H9 (cell line): Measurements from ENCODE around the gene PGLYRP3. TPM values are rescaled to one million over a fixed set of nuclear protein-coding genes. Genes with fewer than 3 reads are reported as not detected.

Experiments used
- DNase-seq: peaks from one replicate; pipeline ENCODE4 v3.0.0-alpha.2; 2017
- H2AFZ ChIP-seq: one replicate; pipeline ENCODE4 v1.6.1; 2013; ENCODE audit warnings: mild to moderate bottlenecking, low read length, control low read depth, moderate library complexity
- H2AK5ac ChIP-seq: 2 replicates; pipeline ENCODE4 v1.6.1; 2013; ENCODE audit warnings: low read length, control low read depth, mixed read lengths; ENCODE audit not compliant: insufficient read length
- H2BK120ac ChIP-seq: one replicate; pipeline ENCODE4 v1.6.1; 2013; ENCODE audit warnings: low read depth, mild to moderate bottlenecking, low read length, control low read depth, inconsistent platforms; ENCODE audit not compliant: poor library complexity, severe bottlenecking
- H2BK12ac ChIP-seq: 2 replicates; pipeline ENCODE4 v1.6.1; 2013; ENCODE audit warnings: low read length, control low read depth, mixed read lengths, low read depth; ENCODE audit not compliant: insufficient read length
- H2BK15ac ChIP-seq: 2 replicates; pipeline ENCODE4 v1.6.1; 2013; ENCODE audit warnings: low read depth, low read length, control low read depth
- H2BK20ac ChIP-seq: one replicate; pipeline ENCODE4 v1.6.1; 2013; ENCODE audit warnings: low read depth, mild to moderate bottlenecking, low read length, control low read depth, inconsistent platforms; ENCODE audit not compliant: poor library complexity, severe bottlenecking
- H2BK5ac ChIP-seq: 2 replicates; pipeline ENCODE4 v1.6.1; 2013; ENCODE audit warnings: low read length, control low read depth, mixed read lengths; ENCODE audit not compliant: insufficient read length
- H3K14ac ChIP-seq: 2 replicates; pipeline ENCODE4 v1.6.1; 2013; ENCODE audit warnings: low read length, control low read depth; ENCODE audit not compliant: insufficient read depth
- H3K18ac ChIP-seq: 2 replicates; pipeline ENCODE4 v1.6.1; 2013; ENCODE audit warnings: low read depth, mild to moderate bottlenecking, mixed read lengths, low read length, control low read depth; ENCODE audit not compliant: insufficient read length
- H3K23ac ChIP-seq: 2 replicates; pipeline ENCODE4 v1.6.1; 2013; ENCODE audit warnings: low read length, control low read depth, mixed read lengths, low read depth; ENCODE audit not compliant: insufficient read length
- H3K23me2 ChIP-seq: 2 replicates; pipeline ENCODE4 v1.6.1; 2013; ENCODE audit warnings: low read depth, mild to moderate bottlenecking, mixed read lengths, low read length, control low read depth; ENCODE audit not compliant: insufficient read length, poor library complexity, severe bottlenecking
- H3K27ac ChIP-seq: 2 replicates; pipeline ENCODE4 v1.5.1; 2013; ENCODE audit warnings: low read length, control low read depth, mixed read lengths, low read depth; ENCODE audit not compliant: insufficient read length
- H3K27me3 ChIP-seq: 2 replicates; pipeline ENCODE4 v1.6.1; 2013; ENCODE audit warnings: low read length, control low read depth, inconsistent platforms; ENCODE audit not compliant: insufficient read depth
- H3K4ac ChIP-seq: 2 replicates; pipeline ENCODE4 v1.6.1; 2013; ENCODE audit warnings: low read depth, mild to moderate bottlenecking, control low read depth, inconsistent platforms, low read length, moderate library complexity
- H3K4me1 ChIP-seq: 2 replicates; pipeline ENCODE4 v1.6.1; 2013; ENCODE audit warnings: low read length, control low read depth, inconsistent platforms; ENCODE audit not compliant: insufficient read depth
- H3K4me2 ChIP-seq: 2 replicates; pipeline ENCODE4 v1.6.1; 2013; ENCODE audit warnings: low read length, control low read depth, mixed read lengths; ENCODE audit not compliant: insufficient read length, insufficient read depth
- H3K56ac ChIP-seq: 2 replicates; pipeline ENCODE4 v1.6.1; 2013; ENCODE audit warnings: low read depth, mild to moderate bottlenecking, mixed read lengths, low read length, control low read depth; ENCODE audit not compliant: insufficient read length
- H3K79me1 ChIP-seq: 2 replicates; pipeline ENCODE4 v1.6.1; 2013; ENCODE audit warnings: low read depth, mild to moderate bottlenecking, moderate library complexity, low read length, control low read depth, inconsistent platforms; ENCODE audit not compliant: insufficient read depth, poor library complexity, severe bottlenecking
- H3K79me2 ChIP-seq: 2 replicates; pipeline ENCODE4 v1.6.1; 2013; ENCODE audit warnings: low read length, control low read depth, inconsistent platforms; ENCODE audit not compliant: insufficient read depth
- H3K9ac ChIP-seq: 2 replicates; pipeline ENCODE4 v1.6.1; 2013; ENCODE audit warnings: low read length, control low read depth, mixed read lengths; ENCODE audit not compliant: insufficient read length; ENCODE audit errors: extremely low read depth
- H3K9me3 ChIP-seq: one replicate; pipeline ENCODE4 v1.6.1; 2013; ENCODE audit warnings: low read depth, low read length, inconsistent platforms; ENCODE audit not compliant: control insufficient read depth
- H3T11ph ChIP-seq: one replicate; pipeline ENCODE4 v1.6.1; 2013; ENCODE audit warnings: mild to moderate bottlenecking, low read length, control low read depth, inconsistent platforms
- H4K20me1 ChIP-seq: one replicate; pipeline ENCODE4 v1.6.1; 2013; ENCODE audit not compliant: control insufficient read depth, insufficient read length, insufficient read depth
- H4K5ac ChIP-seq: 2 replicates; pipeline ENCODE4 v1.6.1; 2013; ENCODE audit warnings: low read depth, mild to moderate bottlenecking, mixed read lengths, low read length, control low read depth; ENCODE audit not compliant: insufficient read length
- H4K8ac ChIP-seq: replicated peaks from 2 replicates; pipeline ENCODE4 v1.6.1; 2013; ENCODE audit warnings: low read length, control low read depth, mixed read lengths, low read depth; ENCODE audit not compliant: insufficient read length
- H4K91ac ChIP-seq: 2 replicates; pipeline ENCODE4 v1.6.1; 2013; ENCODE audit warnings: low read depth, mild to moderate bottlenecking, moderate library complexity, mixed read lengths, low read length, control low read depth; ENCODE audit not compliant: insufficient read length
- H3K27ac Mint-ChIP-seq, 3 experiments: 2 replicates in 2 of 3; 3 replicates in 1 of 3; pipeline ENCODE4 v1.8.0; 2020 to 2021; ENCODE audit warnings: mixed read lengths in 3 of 3, mild to moderate bottlenecking in 1 of 3, moderate library complexity in 1 of 3
- H3K27me3 Mint-ChIP-seq: 2 replicates; pipeline ENCODE4 v1.8.0; 2021; ENCODE audit warnings: low read depth, mild to moderate bottlenecking, moderate library complexity, mixed read lengths
- H3K36me3 Mint-ChIP-seq, 3 experiments: 2 replicates in 2 of 3; 3 replicates in 1 of 3; pipeline ENCODE4 v1.8.0; 2020 to 2021; ENCODE audit warnings: low read depth in 3 of 3, mixed read lengths in 3 of 3; ENCODE audit not compliant: insufficient read depth in 1 of 3
- H3K4me1 Mint-ChIP-seq, 2 experiments: 2 replicates each; pipeline ENCODE4 v1.8.0; 2020; ENCODE audit warnings: mixed read lengths in 2 of 2
- H3K4me3 Mint-ChIP-seq, 2 experiments: 2 replicates in 1 of 2; 3 replicates in 1 of 2; pipeline ENCODE4 v1.8.0; 2020 to 2021; ENCODE audit warnings: mild to moderate bottlenecking in 2 of 2, mixed read lengths in 2 of 2, moderate library complexity in 1 of 2
- H3K9me3 Mint-ChIP-seq, 2 experiments: 2 replicates in 1 of 2; 3 replicates in 1 of 2; pipeline ENCODE4 v1.8.0; 2020; ENCODE audit warnings: mild to moderate bottlenecking in 2 of 2, mixed read lengths in 2 of 2, moderate library complexity in 1 of 2
- CTCF ChIP-seq: fragments of 200-600 bp; sonication (generic); conservative IDR thresholded peaks from 3 replicates; pipeline ENCODE4 v1.8.0; 2021; ENCODE audit warnings: antibody characterized with exemption, mild to moderate bottlenecking
- WGBS: extraction: QIAGEN DNeasy Blood & Tissue Kit; methylation state at CpG from one replicate; pipeline ENCODE4 v1.1.7; 2013; ENCODE audit warnings: missing lambda C conversion rate, low lambda C conversion rate, mixed read lengths; ENCODE audit not compliant: insufficient read length; ENCODE audit errors: extremely low coverage; 5-methylcytosine and 5-hydroxymethylcytosine counted together
- total RNA-seq: library from RNA; stranded (reverse); gene quantifications from 2 replicates; pipeline ENCODE4 v1.2.1, GENCODE V29; 2021

Gene PGLYRP3
- total RNA-seq, 1 experiment from 2014 or later, result not detected

- no peak for DNase-seq
- no peak overlapping the region for H3K18ac ChIP-seq
Measured at GRCh38 chr1:153357076-153357852, 44.5 kb upstream of the PGLYRP3 start.

More at GRCh38 chr1:153357076-153357852, 44.5 kb upstream of the PGLYRP3 start:
- no peak overlapping the region for H3K4me3 Mint-ChIP-seq
- H2BK12ac ChIP-seq, result no peak overlapping the region
- no peaks in the 10 kb centered on the region for H3K4me1 Mint-ChIP-seq
- no peaks in the 10 kb centered on the region for H3K4me1 ChIP-seq
- no peaks in the 10 kb centered on the region for H3K36me3 Mint-ChIP-seq
- H3K9me3 Mint-ChIP-seq, result peaks cover 0 to 4% of the 10 kb centered on the region in 2 experiments; a peak in 2 of 5 replicates
- no peak overlapping the region for H3K27ac ChIP-seq
- H3K14ac ChIP-seq, result no peak overlapping the region
- no peaks in the 10 kb centered on the region for H3K27me3 ChIP-seq
- no peaks in the 10 kb centered on the region for H3K79me1 ChIP-seq
- H3K23me2 ChIP-seq, result no peaks in the 10 kb centered on the region
- H3K79me2 ChIP-seq, result no peaks in the 10 kb centered on the region
- H3K4me2 ChIP-seq, result no peak overlapping the region
- no peak overlapping the region for H3K56ac ChIP-seq
- H3K4ac ChIP-seq, result no peak overlapping the region
- H3K9ac ChIP-seq, result no peak overlapping the region
- no peak overlapping the region for H4K5ac ChIP-seq
- no peak overlapping the region for H2AK5ac ChIP-seq
- H4K8ac ChIP-seq, result no peak overlapping the region
- H3K27me3 Mint-ChIP-seq, result no peaks in the 10 kb centered on the region; the same call in 1 of the 2 replicates
- no peak overlapping the region for H2BK20ac ChIP-seq
- no peak overlapping the region for H4K91ac ChIP-seq
- no peaks in the 10 kb centered on the region for H3K9me3 ChIP-seq
- no peak overlapping the region for H2AFZ ChIP-seq
- no peak overlapping the region for H3K27ac Mint-ChIP-seq
- no peak overlapping the region for H2BK15ac ChIP-seq
- no peak overlapping the region for H3K23ac ChIP-seq
- no peak overlapping the region for H2BK5ac ChIP-seq
- whole genome bisulfite sequencing, result no CpG with 5 or more reads among the region's 10 CpGs
- H4K20me1 ChIP-seq, result no peaks in the 10 kb centered on the region
- H3T11ph ChIP-seq, result no peak overlapping the region
- no peak for TF ChIP-seq CTCF
- no peak overlapping the region for H2BK120ac ChIP-seq
